ENCODE measurements around the gene EGF. TPM values are rescaled to one million over a fixed set of nuclear protein-coding genes. Genes with fewer than 3 reads are reported as not detected.

Gene EGF
- total and polyA plus RNA-seq, 10 donors, result 0.03 to 2.5 (median 0.88) TPM; not detected in 1

GRCh38 chr4:110042545-110043517, 130.1 kb downstream of the EGF start:
- no peak for DNase-seq
- Histone ChIP-seq H3K36me3 (no peaks in the 10 kb centered on the region), H3K27me3 (replicated peaks in 1 of 7) (peaks cover 0 to 28% (median 0%) of the 10 kb centered on the region in 7 donors), H3K27ac (no peak overlapping the region), H3K4me1 (no peaks in the 10 kb centered on the region), H3K4me3 (no peak overlapping the region), H3K9me3 (no peaks in the 10 kb centered on the region)
- no peak for TF ChIP-seq POLR2A (IDR thresholded peaks at IDR 0.05)
- intact Hi-C loops (cut with DNase I; ENCODE audit: low total_unique reads), result no loop called here
- 42 to 62% (median 49%) methylated on average over 13 of the region's 13 CpGs for WGBS, 5 donors

GRCh38 chr4:110046588-110047049, 133.9 kb downstream of the EGF start:
- no peak for TF ChIP-seq POLR2AphosphoS5 (IDR thresholded peaks at IDR 0.05)
- TF ChIP-seq CTCF (IDR thresholded peaks at IDR 0.05 in 8 of 11, conservative IDR thresholded peaks at IDR 0.05 in 3 of 11), result no peak
- no peak for TF ChIP-seq POLR2A (IDR thresholded peaks at IDR 0.05)
- H3K4me3 ChIP-seq, result no peak overlapping the region
- no peak overlapping the region for H3K27ac ChIP-seq
- 87 to 98% (median 91%) methylated on average over 5 of the region's 5 CpGs for WGBS, 5 donors
- peaks cover 0 to 20% (median 0%) of the 10 kb centered on the region in 7 donors for H3K27me3 ChIP-seq (replicated peaks in 1 of 7)
- H3K4me1 ChIP-seq, result no peaks in the 10 kb centered on the region
- no peaks in the 10 kb centered on the region for H3K36me3 ChIP-seq
- H3K9me3 ChIP-seq, result no peaks in the 10 kb centered on the region
- intact Hi-C loops (cut with DNase I; ENCODE audit: low total_unique reads), result no loop called here
- DNase-seq, result no peak

GRCh38 chr4:110049951-110050925, 137.6 kb downstream of the EGF start:
- TF ChIP-seq POLR2AphosphoS5 (IDR thresholded peaks at IDR 0.05), result no peak
- peak; percentile 33 to 80 (median 65) for TF ChIP-seq CTCF (IDR thresholded peaks at IDR 0.05 in 8 of 11, conservative IDR thresholded peaks at IDR 0.05 in 3 of 11)
- no peak overlapping the region for H3K4me3 ChIP-seq
- WGBS, 5 donors, result 67 to 81% (median 69%) methylated on average over 9 of the region's 9 CpGs
- H3K27ac ChIP-seq, result no peak overlapping the region
- no peaks in the 10 kb centered on the region for H3K36me3 ChIP-seq
- H3K4me1 ChIP-seq, result no peaks in the 10 kb centered on the region
- no peak for DNase-seq
- H3K27me3 ChIP-seq (replicated peaks in 1 of 7), result no peaks in the 10 kb centered on the region
- intact Hi-C loops (cut with DNase I; ENCODE audit: low total_unique reads), result loop anchor here (5.0 kb wide), 2 partner anchors 147 to 162 kb away; partner anchors contain the start of gene ELOVL6
- H3K9me3 ChIP-seq, result no peaks in the 10 kb centered on the region

GRCh38 chr4:110055158-110055768, 142.6 kb downstream of the EGF start:
- H3K36me3 ChIP-seq, result no peaks in the 10 kb centered on the region
- intact Hi-C loops (cut with DNase I; ENCODE audit: low total_unique reads), result no loop called here
- no peak for DNase-seq
- no peak overlapping the region for H3K27ac ChIP-seq
- H3K4me3 ChIP-seq, result no peak overlapping the region
- no peaks in the 10 kb centered on the region for H3K9me3 ChIP-seq
- TF ChIP-seq POLR2A (IDR thresholded peaks at IDR 0.05) (no peak), CTCF (IDR thresholded peaks at IDR 0.05 in 8 of 11, conservative IDR thresholded peaks at IDR 0.05 in 3 of 11) (no peak), POLR2AphosphoS5 (IDR thresholded peaks at IDR 0.05) (no peak)
- no peaks in the 10 kb centered on the region for H3K27me3 ChIP-seq (replicated peaks in 1 of 7)
- H3K4me1 ChIP-seq, result peaks cover 0 to 11% (median 6%) of the 10 kb centered on the region in 6 donors
- WGBS, 5 donors, result 51 to 78% (median 55%) methylated on average over 3 of the region's 3 CpGs
